WTC11 (cell line): ENCODE data around the gene URI1. TPM values are rescaled to one million over a fixed set of nuclear protein-coding genes. Genes with fewer than 3 reads are reported as not detected.

ENCODE experiments used
- ATAC-seq: fragments of 200-7000 bp; cut with Tn5 transposase; 2 replicates; pipeline ENCODE4 v1.10.0; 2021; ENCODE audit warnings: mild to moderate bottlenecking, moderate library complexity
- CTCF ChIA-PET: fragments of 300-600 bp; sonication (Branson Sonifier 250); formaldehyde crosslinking; loops from one replicate; lab custom pipeline; 2021; ENCODE audit warnings: antibody characterized with exemption; lab: Charles Lee
- POLR2A ChIA-PET: fragments of 350-600 bp; sonication (Branson Sonifier 250); formaldehyde crosslinking; loops from one replicate; lab custom pipeline; 2021; ENCODE audit warnings: antibody characterized with exemption; lab: Charles Lee
- DNase-seq: peaks from one replicate; pipeline ENCODE4 v3.0.0; 2021; ENCODE audit warnings: low spot score
- H3K27ac Mint-ChIP-seq: 2 replicates; pipeline ENCODE4 v1.8.0; 2021; ENCODE audit warnings: mixed read lengths
- H3K27me3 Mint-ChIP-seq: 2 replicates; pipeline ENCODE4 v1.8.0; 2021; ENCODE audit warnings: low read depth, mild to moderate bottlenecking, moderate library complexity, mixed read lengths
- H3K36me3 Mint-ChIP-seq: 2 replicates; pipeline ENCODE4 v1.8.0; 2021; ENCODE audit warnings: mixed read lengths
- H3K4me1 Mint-ChIP-seq: 2 replicates; pipeline ENCODE4 v1.8.0; 2022; ENCODE audit warnings: mixed read lengths
- H3K4me3 Mint-ChIP-seq: 2 replicates; pipeline ENCODE4 v1.8.0; 2021; ENCODE audit warnings: mild to moderate bottlenecking, moderate library complexity, mixed read lengths
- H3K9me3 Mint-ChIP-seq: 2 replicates; pipeline ENCODE4 v1.8.0; 2021; ENCODE audit warnings: mixed read lengths
- CREB1 ChIP-seq: sonication (generic); formaldehyde crosslinking; IDR thresholded peaks from 2 replicates; pipeline ENCODE4 v1.8.0; 2023; ENCODE audit warnings: mild to moderate bottlenecking, missing genetic modification reagents
- ESRRA ChIP-seq: sonication (generic); formaldehyde crosslinking; IDR thresholded peaks from 2 replicates; pipeline ENCODE4 v1.8.1; 2022; ENCODE audit warnings: mild to moderate bottlenecking, missing genetic modification reagents, borderline replicate concordance
- FOXK1 ChIP-seq: sonication (generic); formaldehyde crosslinking; IDR thresholded peaks from 2 replicates; pipeline ENCODE4 v1.8.0; 2022; ENCODE audit warnings: mild to moderate bottlenecking, moderate library complexity, missing genetic modification reagents
- IRF2 ChIP-seq: sonication (generic); formaldehyde crosslinking; IDR thresholded peaks from 2 replicates; pipeline ENCODE4 v1.8.0; 2022; ENCODE audit warnings: low read depth, missing genetic modification reagents, borderline replicate concordance
- NR1H2 ChIP-seq: sonication (generic); formaldehyde crosslinking; IDR thresholded peaks from 2 replicates; pipeline ENCODE4 v1.9.0; 2021; ENCODE audit warnings: mild to moderate bottlenecking, moderate library complexity, missing genetic modification reagents
- NR2C2 ChIP-seq: sonication (generic); formaldehyde crosslinking; IDR thresholded peaks from 2 replicates; pipeline ENCODE4 v1.8.0; 2022; ENCODE audit warnings: mild to moderate bottlenecking, missing genetic modification reagents
- SOX15 ChIP-seq: fragments of 250-450 bp; sonication (Bioruptor Pico); IDR thresholded peaks from 2 replicates; pipeline ENCODE4 v1.9.0; 2021; ENCODE audit warnings: mild to moderate bottlenecking
- ZNF121 ChIP-seq: sonication (generic); formaldehyde crosslinking; IDR thresholded peaks from 2 replicates; pipeline ENCODE4 v1.8.0; 2023; ENCODE audit warnings: missing genetic modification reagents
- ZNF138 ChIP-seq: sonication (generic); formaldehyde crosslinking; conservative IDR thresholded peaks from 2 replicates; pipeline ENCODE4 v1.8.1; 2022; ENCODE audit warnings: mild to moderate bottlenecking, moderate library complexity, missing genetic modification reagents
- ZNF263 ChIP-seq: sonication (generic); formaldehyde crosslinking; IDR thresholded peaks from 2 replicates; pipeline ENCODE4 v1.8.1; 2022; ENCODE audit warnings: low read depth, mild to moderate bottlenecking, moderate library complexity, missing genetic modification reagents
- total RNA-seq: library from RNA; stranded (reverse); gene quantifications from 3 replicates; pipeline ENCODE4 v1.2.3, GENCODE V29; 2021
- TF ChIP-seq, protein P1 (sequence below): fragments of 250-450 bp; sonication (Bioruptor Pico); IDR thresholded peaks from 2 replicates; pipeline ENCODE4 v1.9.0; 2021; ENCODE audit warnings: mild to moderate bottlenecking
- TF ChIP-seq, protein P2 (sequence below): sonication (generic); formaldehyde crosslinking; IDR thresholded peaks from 2 replicates; pipeline ENCODE4 v1.8.0; 2022; ENCODE audit warnings: mild to moderate bottlenecking, missing genetic modification reagents
- TF ChIP-seq, protein P3 (sequence below): sonication (generic); formaldehyde crosslinking; IDR thresholded peaks from 2 replicates; pipeline ENCODE4 v1.8.0; 2022; ENCODE audit warnings: mild to moderate bottlenecking, missing genetic modification reagents
- TF ChIP-seq, protein P4 (sequence below): fragments of 250-450 bp; sonication (Bioruptor Pico); IDR thresholded peaks from 2 replicates; pipeline ENCODE4 v1.8.0; 2021; ENCODE audit warnings: mild to moderate bottlenecking
- TF ChIP-seq, protein P5 (sequence below): sonication (generic); formaldehyde crosslinking; IDR thresholded peaks from 2 replicates; pipeline ENCODE4 v1.8.0; 2023; ENCODE audit warnings: missing genetic modification reagents, mild to moderate bottlenecking, borderline replicate concordance
- TF ChIP-seq, protein P6 (sequence below): sonication (generic); formaldehyde crosslinking; IDR thresholded peaks from 2 replicates; pipeline ENCODE4 v1.8.0; 2023; ENCODE audit warnings: mild to moderate bottlenecking, missing genetic modification reagents

The URI1 gene
- total RNA-seq, 1 experiment from 2014 or later, result 57.1 TPM

DNA sequence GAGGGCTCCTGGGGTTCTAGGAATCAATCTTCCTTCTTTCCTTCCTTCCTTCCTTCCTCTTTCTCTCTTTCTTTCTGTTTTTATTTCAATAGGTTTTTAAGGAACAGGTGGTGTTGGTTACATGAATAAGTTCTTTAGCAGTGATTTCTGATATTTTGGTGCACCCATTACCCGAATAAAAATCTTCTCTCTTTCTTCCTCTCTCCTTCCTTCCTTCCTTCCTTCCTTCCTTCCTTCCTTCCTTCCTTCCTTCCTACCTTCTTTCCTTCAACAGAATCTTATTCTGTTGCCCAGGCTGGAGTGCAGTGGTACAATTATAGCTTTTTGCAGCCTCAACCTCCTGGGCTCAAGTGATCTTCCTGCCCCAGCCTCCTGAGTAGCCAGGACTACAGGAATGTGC is 16.0 kb upstream of the URI1 start:
- no peaks in the 10 kb centered on the region for H3K36me3 Mint-ChIP-seq
- CTCF ChIA-PET, result no interaction called here
- DNase-seq (no peak), ATAC-seq (no peak)
- no peaks in the 10 kb centered on the region for H3K9me3 Mint-ChIP-seq
- H3K27ac Mint-ChIP-seq, result no peak overlapping the region
- H3K4me3 Mint-ChIP-seq, result no peak overlapping the region
- POLR2A ChIA-PET, result no interaction called here
- 0 out of 2 replicates have a peak, but pooled peaks cover 2% of the 10 kb centered on the region for H3K27me3 Mint-ChIP-seq
- no peak for TF ChIP-seq NR2C2 (CRISPR knock-in tag)
- TF ChIP-seq, protein P1, sequence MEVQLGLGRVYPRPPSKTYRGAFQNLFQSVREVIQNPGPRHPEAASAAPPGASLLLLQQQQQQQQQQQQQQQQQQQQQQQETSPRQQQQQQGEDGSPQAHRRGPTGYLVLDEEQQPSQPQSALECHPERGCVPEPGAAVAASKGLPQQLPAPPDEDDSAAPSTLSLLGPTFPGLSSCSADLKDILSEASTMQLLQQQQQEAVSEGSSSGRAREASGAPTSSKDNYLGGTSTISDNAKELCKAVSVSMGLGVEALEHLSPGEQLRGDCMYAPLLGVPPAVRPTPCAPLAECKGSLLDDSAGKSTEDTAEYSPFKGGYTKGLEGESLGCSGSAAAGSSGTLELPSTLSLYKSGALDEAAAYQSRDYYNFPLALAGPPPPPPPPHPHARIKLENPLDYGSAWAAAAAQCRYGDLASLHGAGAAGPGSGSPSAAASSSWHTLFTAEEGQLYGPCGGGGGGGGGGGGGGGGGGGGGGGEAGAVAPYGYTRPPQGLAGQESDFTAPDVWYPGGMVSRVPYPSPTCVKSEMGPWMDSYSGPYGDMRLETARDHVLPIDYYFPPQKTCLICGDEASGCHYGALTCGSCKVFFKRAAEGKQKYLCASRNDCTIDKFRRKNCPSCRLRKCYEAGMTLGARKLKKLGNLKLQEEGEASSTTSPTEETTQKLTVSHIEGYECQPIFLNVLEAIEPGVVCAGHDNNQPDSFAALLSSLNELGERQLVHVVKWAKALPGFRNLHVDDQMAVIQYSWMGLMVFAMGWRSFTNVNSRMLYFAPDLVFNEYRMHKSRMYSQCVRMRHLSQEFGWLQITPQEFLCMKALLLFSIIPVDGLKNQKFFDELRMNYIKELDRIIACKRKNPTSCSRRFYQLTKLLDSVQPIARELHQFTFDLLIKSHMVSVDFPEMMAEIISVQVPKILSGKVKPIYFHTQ (CRISPR knock-in tag), result no peak
- TF ChIP-seq, protein P2, sequence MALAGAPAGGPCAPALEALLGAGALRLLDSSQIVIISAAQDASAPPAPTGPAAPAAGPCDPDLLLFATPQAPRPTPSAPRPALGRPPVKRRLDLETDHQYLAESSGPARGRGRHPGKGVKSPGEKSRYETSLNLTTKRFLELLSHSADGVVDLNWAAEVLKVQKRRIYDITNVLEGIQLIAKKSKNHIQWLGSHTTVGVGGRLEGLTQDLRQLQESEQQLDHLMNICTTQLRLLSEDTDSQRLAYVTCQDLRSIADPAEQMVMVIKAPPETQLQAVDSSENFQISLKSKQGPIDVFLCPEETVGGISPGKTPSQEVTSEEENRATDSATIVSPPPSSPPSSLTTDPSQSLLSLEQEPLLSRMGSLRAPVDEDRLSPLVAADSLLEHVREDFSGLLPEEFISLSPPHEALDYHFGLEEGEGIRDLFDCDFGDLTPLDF, result no peak
- TF ChIP-seq ESRRA, result no peak
- TF ChIP-seq, protein P3, sequence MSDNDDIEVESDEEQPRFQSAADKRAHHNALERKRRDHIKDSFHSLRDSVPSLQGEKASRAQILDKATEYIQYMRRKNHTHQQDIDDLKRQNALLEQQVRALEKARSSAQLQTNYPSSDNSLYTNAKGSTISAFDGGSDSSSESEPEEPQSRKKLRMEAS, result no peak
- TF ChIP-seq, protein P4, sequence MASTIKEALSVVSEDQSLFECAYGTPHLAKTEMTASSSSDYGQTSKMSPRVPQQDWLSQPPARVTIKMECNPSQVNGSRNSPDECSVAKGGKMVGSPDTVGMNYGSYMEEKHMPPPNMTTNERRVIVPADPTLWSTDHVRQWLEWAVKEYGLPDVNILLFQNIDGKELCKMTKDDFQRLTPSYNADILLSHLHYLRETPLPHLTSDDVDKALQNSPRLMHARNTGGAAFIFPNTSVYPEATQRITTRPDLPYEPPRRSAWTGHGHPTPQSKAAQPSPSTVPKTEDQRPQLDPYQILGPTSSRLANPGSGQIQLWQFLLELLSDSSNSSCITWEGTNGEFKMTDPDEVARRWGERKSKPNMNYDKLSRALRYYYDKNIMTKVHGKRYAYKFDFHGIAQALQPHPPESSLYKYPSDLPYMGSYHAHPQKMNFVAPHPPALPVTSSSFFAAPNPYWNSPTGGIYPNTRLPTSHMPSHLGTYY (CRISPR knock-in tag), result no peak
- no peak for TF ChIP-seq SOX15 (CRISPR knock-in tag)
- TF ChIP-seq NR1H2 (CRISPR knock-in tag), result no peak
- no peak for TF ChIP-seq IRF2 (CRISPR knock-in tag)
- TF ChIP-seq, protein P5, sequence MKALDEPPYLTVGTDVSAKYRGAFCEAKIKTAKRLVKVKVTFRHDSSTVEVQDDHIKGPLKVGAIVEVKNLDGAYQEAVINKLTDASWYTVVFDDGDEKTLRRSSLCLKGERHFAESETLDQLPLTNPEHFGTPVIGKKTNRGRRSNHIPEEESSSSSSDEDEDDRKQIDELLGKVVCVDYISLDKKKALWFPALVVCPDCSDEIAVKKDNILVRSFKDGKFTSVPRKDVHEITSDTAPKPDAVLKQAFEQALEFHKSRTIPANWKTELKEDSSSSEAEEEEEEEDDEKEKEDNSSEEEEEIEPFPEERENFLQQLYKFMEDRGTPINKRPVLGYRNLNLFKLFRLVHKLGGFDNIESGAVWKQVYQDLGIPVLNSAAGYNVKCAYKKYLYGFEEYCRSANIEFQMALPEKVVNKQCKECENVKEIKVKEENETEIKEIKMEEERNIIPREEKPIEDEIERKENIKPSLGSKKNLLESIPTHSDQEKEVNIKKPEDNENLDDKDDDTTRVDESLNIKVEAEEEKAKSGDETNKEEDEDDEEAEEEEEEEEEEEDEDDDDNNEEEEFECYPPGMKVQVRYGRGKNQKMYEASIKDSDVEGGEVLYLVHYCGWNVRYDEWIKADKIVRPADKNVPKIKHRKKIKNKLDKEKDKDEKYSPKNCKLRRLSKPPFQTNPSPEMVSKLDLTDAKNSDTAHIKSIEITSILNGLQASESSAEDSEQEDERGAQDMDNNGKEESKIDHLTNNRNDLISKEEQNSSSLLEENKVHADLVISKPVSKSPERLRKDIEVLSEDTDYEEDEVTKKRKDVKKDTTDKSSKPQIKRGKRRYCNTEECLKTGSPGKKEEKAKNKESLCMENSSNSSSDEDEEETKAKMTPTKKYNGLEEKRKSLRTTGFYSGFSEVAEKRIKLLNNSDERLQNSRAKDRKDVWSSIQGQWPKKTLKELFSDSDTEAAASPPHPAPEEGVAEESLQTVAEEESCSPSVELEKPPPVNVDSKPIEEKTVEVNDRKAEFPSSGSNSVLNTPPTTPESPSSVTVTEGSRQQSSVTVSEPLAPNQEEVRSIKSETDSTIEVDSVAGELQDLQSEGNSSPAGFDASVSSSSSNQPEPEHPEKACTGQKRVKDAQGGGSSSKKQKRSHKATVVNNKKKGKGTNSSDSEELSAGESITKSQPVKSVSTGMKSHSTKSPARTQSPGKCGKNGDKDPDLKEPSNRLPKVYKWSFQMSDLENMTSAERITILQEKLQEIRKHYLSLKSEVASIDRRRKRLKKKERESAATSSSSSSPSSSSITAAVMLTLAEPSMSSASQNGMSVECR (CRISPR knock-in tag), result no peak
- no peak for TF ChIP-seq ZNF121 (CRISPR knock-in tag)
- TF ChIP-seq, protein P6, sequence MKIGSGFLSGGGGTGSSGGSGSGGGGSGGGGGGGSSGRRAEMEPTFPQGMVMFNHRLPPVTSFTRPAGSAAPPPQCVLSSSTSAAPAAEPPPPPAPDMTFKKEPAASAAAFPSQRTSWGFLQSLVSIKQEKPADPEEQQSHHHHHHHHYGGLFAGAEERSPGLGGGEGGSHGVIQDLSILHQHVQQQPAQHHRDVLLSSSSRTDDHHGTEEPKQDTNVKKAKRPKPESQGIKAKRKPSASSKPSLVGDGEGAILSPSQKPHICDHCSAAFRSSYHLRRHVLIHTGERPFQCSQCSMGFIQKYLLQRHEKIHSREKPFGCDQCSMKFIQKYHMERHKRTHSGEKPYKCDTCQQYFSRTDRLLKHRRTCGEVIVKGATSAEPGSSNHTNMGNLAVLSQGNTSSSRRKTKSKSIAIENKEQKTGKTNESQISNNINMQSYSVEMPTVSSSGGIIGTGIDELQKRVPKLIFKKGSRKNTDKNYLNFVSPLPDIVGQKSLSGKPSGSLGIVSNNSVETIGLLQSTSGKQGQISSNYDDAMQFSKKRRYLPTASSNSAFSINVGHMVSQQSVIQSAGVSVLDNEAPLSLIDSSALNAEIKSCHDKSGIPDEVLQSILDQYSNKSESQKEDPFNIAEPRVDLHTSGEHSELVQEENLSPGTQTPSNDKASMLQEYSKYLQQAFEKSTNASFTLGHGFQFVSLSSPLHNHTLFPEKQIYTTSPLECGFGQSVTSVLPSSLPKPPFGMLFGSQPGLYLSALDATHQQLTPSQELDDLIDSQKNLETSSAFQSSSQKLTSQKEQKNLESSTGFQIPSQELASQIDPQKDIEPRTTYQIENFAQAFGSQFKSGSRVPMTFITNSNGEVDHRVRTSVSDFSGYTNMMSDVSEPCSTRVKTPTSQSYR (CRISPR knock-in tag), result no peak
- TF ChIP-seq ZNF263 (CRISPR knock-in tag), result no peak
- TF ChIP-seq FOXK1 (CRISPR knock-in tag), result no peak
- no peak for TF ChIP-seq ZNF138 (CRISPR knock-in tag)
- TF ChIP-seq CREB1 (CRISPR knock-in tag), result no peak
- peaks cover 18% of the 10 kb centered on the region for H3K4me1 Mint-ChIP-seq
